ENCODE measurements around the gene EXTL1.

The EXTL1 gene

DNA sequence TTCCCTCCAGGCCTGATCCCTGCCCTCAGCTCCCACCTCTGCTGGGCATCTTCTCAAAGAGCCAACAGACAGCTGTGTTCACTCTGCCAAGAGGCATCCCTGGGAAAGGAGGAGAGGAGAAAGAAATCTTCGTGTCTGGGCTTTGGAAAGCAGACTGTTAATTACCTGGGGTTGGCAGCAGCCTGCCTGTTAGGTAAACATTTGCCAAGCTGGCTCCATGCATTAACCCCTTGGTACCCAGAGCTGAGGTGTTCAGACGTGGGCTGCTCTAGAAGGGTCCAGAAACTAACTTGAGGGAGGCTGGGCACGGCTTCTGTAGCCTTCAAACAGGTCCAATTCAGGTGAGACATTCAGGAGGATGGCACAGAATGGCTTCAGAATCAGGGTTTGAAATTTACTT is 8.7 kb upstream of the EXTL1 start:
- TF ChIP-seq, protein P1, sequence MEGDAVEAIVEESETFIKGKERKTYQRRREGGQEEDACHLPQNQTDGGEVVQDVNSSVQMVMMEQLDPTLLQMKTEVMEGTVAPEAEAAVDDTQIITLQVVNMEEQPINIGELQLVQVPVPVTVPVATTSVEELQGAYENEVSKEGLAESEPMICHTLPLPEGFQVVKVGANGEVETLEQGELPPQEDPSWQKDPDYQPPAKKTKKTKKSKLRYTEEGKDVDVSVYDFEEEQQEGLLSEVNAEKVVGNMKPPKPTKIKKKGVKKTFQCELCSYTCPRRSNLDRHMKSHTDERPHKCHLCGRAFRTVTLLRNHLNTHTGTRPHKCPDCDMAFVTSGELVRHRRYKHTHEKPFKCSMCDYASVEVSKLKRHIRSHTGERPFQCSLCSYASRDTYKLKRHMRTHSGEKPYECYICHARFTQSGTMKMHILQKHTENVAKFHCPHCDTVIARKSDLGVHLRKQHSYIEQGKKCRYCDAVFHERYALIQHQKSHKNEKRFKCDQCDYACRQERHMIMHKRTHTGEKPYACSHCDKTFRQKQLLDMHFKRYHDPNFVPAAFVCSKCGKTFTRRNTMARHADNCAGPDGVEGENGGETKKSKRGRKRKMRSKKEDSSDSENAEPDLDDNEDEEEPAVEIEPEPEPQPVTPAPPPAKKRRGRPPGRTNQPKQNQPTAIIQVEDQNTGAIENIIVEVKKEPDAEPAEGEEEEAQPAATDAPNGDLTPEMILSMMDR (conservative IDR thresholded peaks at IDR 0.05), result no peak
- no peak for TF ChIP-seq ZFX (IDR thresholded peaks at IDR 0.05)
- H3K27ac ChIP-seq, result peak overlapping the region; percentile 22; the same call in 1 of the 2 replicates

DNA sequence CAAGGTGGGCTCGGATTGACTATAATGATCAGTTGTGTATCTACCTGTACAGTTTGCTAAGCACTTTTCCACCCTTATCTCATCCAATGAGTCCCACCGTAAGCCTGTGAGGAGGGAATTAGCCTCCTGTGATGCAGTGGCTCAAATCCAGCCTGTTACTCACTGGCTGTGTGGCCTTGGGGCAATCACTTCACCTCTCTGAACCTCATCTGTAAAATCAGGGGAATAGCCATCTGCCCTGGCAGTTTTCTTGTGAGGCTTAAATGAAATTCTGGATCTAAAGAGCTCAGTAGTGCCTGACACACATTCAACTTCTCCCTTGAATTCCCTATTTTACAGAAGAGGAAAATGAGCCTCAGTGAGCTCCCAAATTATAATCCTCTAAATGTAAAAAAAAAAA is 7.4 kb upstream of the EXTL1 start:
- no peak overlapping the region for H3K27ac ChIP-seq
- no peak for TF ChIP-seq ZFX (IDR thresholded peaks at IDR 0.05)
- TF ChIP-seq, protein P1 (conservative IDR thresholded peaks at IDR 0.05), result no peak

DNA sequence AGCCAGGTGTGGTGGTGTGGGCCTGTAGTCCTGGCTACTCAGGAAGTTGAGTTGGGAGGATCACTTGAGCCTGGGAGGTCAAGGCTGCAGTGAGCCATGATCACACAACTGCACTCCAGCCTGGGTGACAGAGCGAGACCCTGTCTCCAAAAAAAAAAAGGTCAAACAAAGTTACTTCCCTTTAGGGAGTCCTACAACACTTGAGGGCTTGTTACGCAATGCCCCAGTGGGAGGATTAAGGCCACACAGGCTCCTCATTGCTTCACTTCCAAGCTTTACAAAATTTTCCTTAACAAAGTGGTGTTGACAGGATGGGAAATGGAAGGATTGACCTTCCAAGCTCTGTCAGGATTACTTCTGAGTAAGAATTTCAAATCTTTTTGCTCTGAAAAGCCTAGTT is 6.2 kb upstream of the EXTL1 start:
- no peak for TF ChIP-seq ZFX (IDR thresholded peaks at IDR 0.05)
- TF ChIP-seq, protein P1 (conservative IDR thresholded peaks at IDR 0.05), result no peak
- H3K27ac ChIP-seq, result no peak overlapping the region

DNA sequence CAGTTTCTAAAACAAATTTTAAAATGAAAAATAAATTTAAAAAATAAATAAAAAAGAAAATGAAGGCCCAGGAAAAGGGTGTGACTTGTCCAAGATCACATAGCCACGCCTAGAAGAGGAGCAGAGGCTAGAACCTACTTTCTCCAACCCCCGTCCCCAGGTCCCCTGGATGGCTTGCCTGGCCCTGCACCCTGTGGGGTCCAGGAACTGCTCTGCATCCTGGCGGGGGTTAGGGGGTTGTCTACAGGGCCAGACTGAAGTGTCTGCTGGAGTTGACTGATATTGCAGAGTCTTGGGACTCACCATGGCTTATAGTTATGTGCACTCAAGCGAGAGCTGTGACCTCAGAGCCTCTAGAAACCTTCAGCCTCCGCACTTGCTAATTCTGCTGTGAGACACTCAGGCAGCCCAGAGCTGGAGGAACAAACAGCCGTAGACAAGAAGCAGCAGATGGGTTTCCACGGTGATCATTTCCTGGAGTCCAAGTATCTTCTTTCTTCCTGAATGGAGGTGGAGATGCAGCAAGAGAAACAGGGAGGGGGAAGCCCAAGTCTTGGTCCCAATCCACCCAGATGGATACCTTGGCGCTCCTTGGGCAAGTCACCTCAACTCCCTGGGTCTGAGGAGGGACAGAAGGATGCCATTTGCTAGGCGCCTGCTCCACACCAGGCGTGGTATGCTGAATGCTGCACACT is 5.2 kb upstream of the EXTL1 start:
- TF ChIP-seq ZFX (IDR thresholded peaks at IDR 0.05), result no peak
- TF ChIP-seq, protein P1 (conservative IDR thresholded peaks at IDR 0.05), result no peak
- H3K27ac ChIP-seq, result no peak overlapping the region

DNA sequence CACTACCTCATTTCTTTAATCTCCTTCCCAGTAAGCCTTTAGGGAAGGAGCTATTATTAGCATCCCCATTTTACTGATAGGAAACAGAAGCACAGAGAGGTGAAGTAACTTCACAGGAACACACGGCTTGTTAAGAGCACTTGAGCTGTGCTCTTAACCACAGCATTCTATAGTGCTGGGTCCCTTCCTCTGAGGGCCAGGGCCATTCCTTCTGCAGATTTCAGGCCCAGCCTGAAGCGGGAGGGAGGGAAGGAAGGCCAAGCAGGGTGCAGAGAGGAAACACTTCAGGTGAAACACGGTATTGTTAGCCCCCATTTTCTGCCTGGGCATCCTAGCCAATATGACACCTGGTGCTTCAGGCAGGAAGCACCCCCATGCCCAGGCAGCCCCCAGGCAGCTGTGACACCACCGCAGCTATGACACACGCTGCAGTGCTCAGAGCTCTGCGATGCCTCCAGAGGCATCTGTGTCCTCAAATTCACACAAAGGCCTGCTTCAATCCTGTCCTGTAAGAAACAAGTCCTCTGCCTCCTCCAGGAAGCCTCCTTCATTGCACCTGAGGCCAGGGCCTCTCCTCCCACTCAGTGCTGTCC is 4.5 kb upstream of the EXTL1 start:
- TF ChIP-seq, protein P1 (conservative IDR thresholded peaks at IDR 0.05), result no peak
- TF ChIP-seq ZFX (IDR thresholded peaks at IDR 0.05), result no peak
- H3K27ac ChIP-seq, result no peak overlapping the region

DNA sequence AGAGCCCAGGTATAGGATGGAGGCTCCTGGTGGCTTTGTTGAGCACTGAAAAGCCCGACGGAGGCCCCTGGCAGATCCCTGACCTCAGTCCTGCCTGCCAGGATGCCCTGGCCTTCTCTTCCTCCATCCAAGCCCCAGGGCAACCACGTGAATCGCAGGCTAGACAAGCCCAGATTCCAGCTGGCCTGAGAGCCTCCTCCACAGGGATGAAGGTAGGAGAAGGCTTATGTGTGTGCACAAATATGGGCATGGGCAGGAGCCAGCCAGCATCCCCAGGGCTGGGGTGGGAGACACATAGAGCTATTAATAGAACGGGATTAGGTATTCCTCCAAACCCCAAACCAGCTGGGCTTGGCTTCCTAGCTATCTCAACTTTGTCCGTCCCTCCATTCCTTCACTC is 4.0 kb upstream of the EXTL1 start:
- TF ChIP-seq ZFX (IDR thresholded peaks at IDR 0.05), result no peak
- TF ChIP-seq, protein P1 (conservative IDR thresholded peaks at IDR 0.05), result no peak
- H3K27ac ChIP-seq, result no peak overlapping the region

DNA sequence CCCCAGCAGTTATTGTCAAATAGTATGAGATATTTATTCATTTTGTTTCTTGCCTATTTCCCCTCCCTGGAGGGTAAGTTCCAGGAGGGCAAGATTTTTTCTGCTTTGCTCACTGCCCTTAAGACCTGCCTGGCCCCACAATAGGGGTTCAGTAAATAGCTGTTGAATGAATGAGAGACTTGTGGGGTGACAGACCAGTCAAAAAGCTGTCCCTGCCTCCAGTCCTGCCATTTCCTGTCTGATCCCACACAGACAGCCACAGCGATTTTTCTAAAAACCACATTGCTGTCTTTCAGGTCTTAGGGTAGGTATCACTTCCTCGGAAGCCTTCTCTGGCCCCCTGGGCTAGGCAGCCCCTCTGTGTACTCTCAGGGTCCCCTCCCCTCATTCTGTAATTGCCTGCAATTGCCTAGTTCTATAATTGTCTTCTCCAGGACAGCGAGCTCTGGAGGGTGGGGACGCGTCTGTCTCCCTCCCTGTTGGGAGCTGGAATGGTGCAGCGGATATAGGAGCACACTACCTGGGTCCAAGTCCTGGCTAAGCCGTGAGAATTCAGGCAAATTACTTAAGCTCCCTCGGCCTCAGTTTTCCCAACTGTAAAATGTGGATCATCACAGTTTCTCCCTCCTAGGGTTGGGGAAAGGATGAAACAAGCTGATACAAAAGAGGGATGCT is 1.8 kb upstream of the EXTL1 start:
- TF ChIP-seq, protein P1 (conservative IDR thresholded peaks at IDR 0.05), result no peak
- no peak for TF ChIP-seq ZFX (IDR thresholded peaks at IDR 0.05)
- no peak overlapping the region for H3K27ac ChIP-seq
